ENCODE data around the gene CCIN.

GRCh38 chr9:36126016-36126730 is 43.0 kb upstream of the CCIN start:
- TF ChIP-seq EZH2phosphoT487 (IDR thresholded peaks at IDR 0.05; ENCODE audit: insufficient read depth, low read depth) (no peak), EZH2 (IDR thresholded peaks at IDR 0.05; ENCODE audit: insufficient read depth, poor library complexity, severe bottlenecking) (no peak)

All from GM23248 (cell line).